HCT116 (cell line): ENCODE data around the gene NDUFV3. TPM values are rescaled to one million over a fixed set of nuclear protein-coding genes. Genes with fewer than 3 reads are reported as not detected.
A peak's percentile ranks its signal among the peaks of the same experiment; 100 is the strongest.

Experiments used
- ATAC-seq: fragments of 200-7000 bp; cut with Tn5 transposase; 2 replicates; pipeline ENCODE4 v1.9.1; 2020; ENCODE audit warnings: mild to moderate bottlenecking, moderate library complexity
- BruUV-seq: library from RNA; stranded (reverse); fragments of 400-500 nt; replicated peaks from 2 replicates; lab custom pipeline; 2021; lab: Mats Ljungman, UMichigan
- CTCF ChIA-PET: fragments of 300-600 bp; sonication (Branson Sonifier 250); formaldehyde crosslinking; loops from one replicate; lab custom pipeline; 2021; ENCODE audit warnings: antibody characterized with exemption; lab: Charles Lee
- POLR2A ChIA-PET: fragments of 300-600, 350-600 bp; sonication (Branson Sonifier 250); formaldehyde crosslinking; loops from one replicate; lab custom pipeline; 2021; ENCODE audit warnings: antibody characterized with exemption; lab: Charles Lee
- RAD21 ChIA-PET, 2 experiments: fragments of 300-600 bp; sonication (Branson Sonifier 250); formaldehyde crosslinking; loops; one replicate each; lab custom pipeline; 2023; ENCODE audit warnings: low total read pairs in 2 of 2; ENCODE audit not compliant: uncharacterized antibody in 2 of 2, unreplicated experiment in 2 of 2, low non-redundant PET in 1 of 2; lab: Charles Lee
- DNase-seq: peaks from one replicate; pipeline ENCODE4 v3.0.0-alpha.2; 2010; ENCODE audit warnings: low read depth, low spot score
- H2AFZ ChIP-seq: fragments of 200-600 bp; shearing (Covaris generic), sonication (generic); 2 replicates; pipeline ENCODE4 v1.6.1; 2017; ENCODE audit warnings: low read depth, mixed run types, mixed read lengths, antibody characterized with exemption, low read length; ENCODE audit not compliant: poor library complexity, severe bottlenecking
- H3K27ac ChIP-seq: 2 replicates; pipeline ENCODE4 v1.5.1; 2012; ENCODE audit warnings: low read depth, low read length
- H3K27me3 ChIP-seq: fragments of 200-600 bp; sonication (generic); 2 replicates; pipeline ENCODE4 v1.6.1; 2016; ENCODE audit warnings: mixed run types, low read length, mixed read lengths; ENCODE audit not compliant: insufficient read depth
- H3K36me3 ChIP-seq, 2 experiments: fragments of 200-500 bp in 1 of 2; fragments of 200-600 bp in 1 of 2; sonication (Bioruptor generic) in 1 of 2; sonication (generic) in 1 of 2; 2 replicates each; pipeline versions ENCODE4 v1.5.1 to v1.6.1; 2014 to 2016; ENCODE audit warnings: low read length in 2 of 2, inconsistent platforms in 1 of 2, mixed read lengths in 1 of 2, mixed run types in 1 of 2; ENCODE audit not compliant: insufficient read depth in 2 of 2, control insufficient read depth in 1 of 2
- H3K4me1 ChIP-seq, 2 experiments: fragments of 200-600 bp in 1 of 2; sonication (generic) in 1 of 2; 2 replicates each; pipeline versions ENCODE4 v1.5.1 to v1.6.1; 2012 to 2017; ENCODE audit warnings: low read length in 2 of 2, inconsistent platforms in 1 of 2, mild to moderate bottlenecking in 1 of 2, mixed read lengths in 1 of 2, mixed run types in 1 of 2, moderate library complexity in 1 of 2; ENCODE audit not compliant: insufficient read depth in 2 of 2, control insufficient read depth in 1 of 2
- H3K4me2 ChIP-seq: fragments of 200-600 bp; sonication (generic); 2 replicates; pipeline ENCODE4 v1.6.1; 2017; ENCODE audit warnings: mixed run types, low read length, mixed read lengths
- H3K4me3 ChIP-seq, 2 experiments: fragments of 200-600 bp in 1 of 2; sonication (generic) in 1 of 2; replicated peaks in 1 of 2; 2 replicates each; pipeline ENCODE4 v1.5.1; 2011 to 2016; ENCODE audit warnings: low read length in 2 of 2, control low read depth in 1 of 2, low read depth in 1 of 2, mild to moderate bottlenecking in 1 of 2, mixed read lengths in 1 of 2, mixed run types in 1 of 2
- H3K79me2 ChIP-seq: fragments of 200-600 bp; sonication (generic); 2 replicates; pipeline ENCODE4 v1.6.1; 2017; ENCODE audit warnings: mild to moderate bottlenecking, mixed run types, low read length, moderate library complexity, mixed read lengths; ENCODE audit not compliant: insufficient read depth
- H3K9ac ChIP-seq: fragments of 200-600 bp; sonication (generic); 2 replicates; pipeline ENCODE4 v1.6.1; 2016; ENCODE audit warnings: low read length, mixed read lengths
- H3K9me2 ChIP-seq: fragments of 200-600 bp; sonication (generic), shearing (Covaris generic); 2 replicates; pipeline ENCODE4 v1.6.1; 2017; ENCODE audit warnings: mixed run types, mild to moderate bottlenecking, moderate library complexity; ENCODE audit not compliant: insufficient read depth
- H3K9me3 ChIP-seq, 2 experiments: fragments of 200-500 bp in 1 of 2; fragments of 200-600 bp in 1 of 2; sonication (Bioruptor generic) in 1 of 2; sonication (generic) in 1 of 2; 2 replicates each; pipeline ENCODE4 v1.6.1; 2014 to 2017; ENCODE audit warnings: low read length in 2 of 2, mixed read lengths in 2 of 2, inconsistent platforms in 1 of 2, low read depth in 1 of 2, mild to moderate bottlenecking in 1 of 2, mixed run types in 1 of 2, moderate library complexity in 1 of 2; ENCODE audit not compliant: control insufficient read depth in 1 of 2, insufficient read depth in 1 of 2
- H4K20me1 ChIP-seq: fragments of 200-600 bp; sonication (generic), shearing (Covaris generic); 2 replicates; pipeline ENCODE4 v1.6.1; 2017; ENCODE audit warnings: mixed run types, mild to moderate bottlenecking, moderate library complexity; ENCODE audit not compliant: insufficient read depth
- ATF3 ChIP-seq: IDR thresholded peaks from 2 replicates; pipeline ENCODE4 v1.6.1; 2012
- CTCF ChIP-seq, 3 experiments: fragments of 200-600 bp in 1 of 3; sonication (generic) in 1 of 3; IDR thresholded peaks in 2 of 3; conservative IDR thresholded peaks in 1 of 3; 2 replicates each; pipeline ENCODE4 v1.5.1; 2012 to 2017; ENCODE audit warnings: low read depth in 2 of 3, low read length in 2 of 3, antibody characterized with exemption in 1 of 3, borderline replicate concordance in 1 of 3, control low read depth in 1 of 3, mild to moderate bottlenecking in 1 of 3, mixed read lengths in 1 of 3, mixed run types in 1 of 3, moderate library complexity in 1 of 3; ENCODE audit not compliant: insufficient read depth in 1 of 3
- EGR1 ChIP-seq: IDR thresholded peaks from 2 replicates; pipeline ENCODE4 v1.6.1; 2012; ENCODE audit warnings: low read depth
- EZH2phosphoT487 ChIP-seq: fragments of 200-600 bp; IDR thresholded peaks from 2 replicates; pipeline ENCODE4 v1.6.1; 2018; ENCODE audit warnings: antibody characterized with exemption, borderline replicate concordance
- FOSL1 ChIP-seq: IDR thresholded peaks from 2 replicates; pipeline ENCODE4 v1.6.1; 2012; ENCODE audit warnings: low read depth
- JUND ChIP-seq: IDR thresholded peaks from 2 replicates; pipeline ENCODE4 v1.6.1; 2012
- MAX ChIP-seq: IDR thresholded peaks from 2 replicates; pipeline ENCODE4 v1.6.1; 2012
- POLR2AphosphoS5 ChIP-seq: IDR thresholded peaks from 2 replicates; pipeline ENCODE4 v1.6.1; 2011; ENCODE audit warnings: mild to moderate bottlenecking, low read depth, low read length, moderate library complexity
- REST ChIP-seq: IDR thresholded peaks from 2 replicates; pipeline ENCODE4 v1.6.1; 2012; ENCODE audit warnings: low read depth
- SIN3A ChIP-seq: IDR thresholded peaks from 2 replicates; pipeline ENCODE4 v1.6.1; 2012; ENCODE audit warnings: low read depth
- SP1 ChIP-seq: IDR thresholded peaks from 2 replicates; pipeline ENCODE4 v1.6.1; 2012; ENCODE audit warnings: low read depth
- SRF ChIP-seq: IDR thresholded peaks from 2 replicates; pipeline ENCODE4 v1.6.1; 2012; ENCODE audit warnings: low read depth
- TCF7L2 ChIP-seq: IDR thresholded peaks from 2 replicates; pipeline ENCODE4 v1.7.0; 2011; ENCODE audit warnings: borderline replicate concordance, inconsistent platforms; ENCODE audit not compliant: insufficient read depth, insufficient read length; ENCODE audit errors: extremely low read depth
- YY1 ChIP-seq: IDR thresholded peaks from 2 replicates; pipeline ENCODE4 v1.6.1; 2011; ENCODE audit warnings: low read length, low read depth, moderate library complexity, mild to moderate bottlenecking; ENCODE audit not compliant: insufficient replicate concordance; ENCODE audit errors: extremely low read depth
- intact Hi-C: fragments of 100-400 bp; cut with micrococcal nuclease; formaldehyde crosslinking; loops from 2 replicates; pipeline ENCODE4 v1.10.0; 2022
- total RNA-seq: library from RNA; stranded (reverse); gene quantifications from one replicate; pipeline ENCODE4 v1.2.1, GENCODE V29; 2021; ENCODE audit not compliant: unreplicated experiment

NDUFV3 gene
- total RNA-seq, 1 experiment from 2014 or later = 35.2 TPM

GRCh38 chr21:42939582-42940413 lies 46.7 kb downstream of the NDUFV3 start:
- TF ChIP-seq CTCF (IDR thresholded peaks at IDR 0.05 in 2 of 3, conservative IDR thresholded peaks at IDR 0.05 in 1 of 3; ENCODE audit: borderline replicate concordance in 1 of 3, insufficient read depth in 1 of 3, low read depth in 2 of 3, low read length in 2 of 3) (no peak), EZH2phosphoT487 (no peak), EGR1 (no peak), SIN3A (no peak), SRF (no peak)
- DNase-seq = no peak
- Histone ChIP-seq H3K36me3 (no peaks in the 10 kb centered on the region), H3K4me1 (peaks cover 3 to 15% of the 10 kb centered on the region in 2 experiments; a peak in 2 of 4 replicates), H3K27ac (no peak overlapping the region), H3K9ac (no peak overlapping the region), H3K79me2 (no peaks in the 10 kb centered on the region), H3K4me2 (no peak overlapping the region), H3K9me3 (no peaks in the 10 kb centered on the region), H2AFZ (no peak overlapping the region), H3K27me3 (no peaks in the 10 kb centered on the region), H3K4me3 (no peak overlapping the region), H4K20me1 (no peaks in the 10 kb centered on the region), H3K9me2 (no peaks in the 10 kb centered on the region)
- ChIA-PET RAD21 (no interaction called here), POLR2A (no interaction called here), CTCF (interaction anchor here (0.8 kb wide), 1 partner anchor 11 kb away, joined by 4 read pairs; no protein-coding TSS in a partner anchor)
- intact Hi-C loops = no loop called here
- no peak for ATAC-seq
- no TSS peak for BruUV-seq

- ChIA-PET RAD21 (no interaction called here), POLR2A (no interaction called here), CTCF (no interaction called here)
- DNase-seq (no peak), ATAC-seq (no peak)
- no peaks in the 10 kb centered on the region for H3K9me2 ChIP-seq
- intact Hi-C loops = no loop called here
- no peaks in the 10 kb centered on the region for H3K79me2 ChIP-seq
- no peaks in the 10 kb centered on the region for H3K36me3 ChIP-seq
- no peak overlapping the region for H3K9ac ChIP-seq
- H3K4me1 ChIP-seq = peaks cover 3 to 15% of the 10 kb centered on the region in 2 experiments; a peak in 2 of 4 replicates
- H3K9me3 ChIP-seq = no peaks in the 10 kb centered on the region
- H4K20me1 ChIP-seq = no peaks in the 10 kb centered on the region
- H3K27ac ChIP-seq = no peak overlapping the region
- H3K27me3 ChIP-seq = no peaks in the 10 kb centered on the region
- H3K4me3 ChIP-seq = no peak overlapping the region
- H2AFZ ChIP-seq = no peak overlapping the region
- no TSS peak for BruUV-seq
- H3K4me2 ChIP-seq = 0 out of 2 replicates have a peak overlapping the region, but pooled peaks have one; percentile 7
- no peak for TF ChIP-seq TCF7L2
- TF ChIP-seq SP1 = no peak
- no peak for TF ChIP-seq POLR2AphosphoS5
- no peak for TF ChIP-seq REST
- TF ChIP-seq JUND = no peak
- no peak for TF ChIP-seq FOSL1
- TF ChIP-seq YY1 = no peak
- TF ChIP-seq MAX = no peak
- no peak for TF ChIP-seq ATF3
Observed at GRCh38 chr21:42941696-42942085, 48.6 kb downstream of the NDUFV3 start.
